Nephron progenitor cell (in vitro differentiated cells): Measurements from ENCODE around the gene RAI1.

Experiments used
- DNase-seq: peaks from one replicate; pipeline ENCODE4 v3.0.0; 2021
- H3K27ac Mint-ChIP-seq: 2 replicates; pipeline ENCODE4 v1.8.0; 2021; ENCODE audit warnings: mild to moderate bottlenecking, moderate library complexity, mixed read lengths
- H3K27me3 Mint-ChIP-seq: 2 replicates; pipeline ENCODE4 v1.8.0; 2021; ENCODE audit warnings: mild to moderate bottlenecking, low read depth, mixed read lengths; ENCODE audit not compliant: poor library complexity
- H3K36me3 Mint-ChIP-seq: 2 replicates; pipeline ENCODE4 v1.8.0; 2021; ENCODE audit warnings: low read depth, mixed read lengths
- H3K4me1 Mint-ChIP-seq: 2 replicates; pipeline ENCODE4 v1.8.0; 2021; ENCODE audit warnings: mixed read lengths
- H3K4me3 Mint-ChIP-seq: 2 replicates; pipeline ENCODE4 v1.8.0; 2021; ENCODE audit warnings: mild to moderate bottlenecking, moderate library complexity, mixed read lengths
- H3K9me3 Mint-ChIP-seq: 2 replicates; pipeline ENCODE4 v1.8.0; 2021; ENCODE audit warnings: mild to moderate bottlenecking, moderate library complexity, mixed read lengths
- CTCF ChIP-seq: fragments of 200-600 bp; sonication (generic); IDR thresholded peaks from 2 replicates; pipeline ENCODE4 v1.5.0; 2021; ENCODE audit warnings: antibody characterized with exemption

Gene RAI1

GRCh38 chr17:17723354-17724261, 42.4 kb downstream of the RAI1 start:
- DNase-seq, result peak; percentile 76
- peaks cover 69% of the 10 kb centered on the region for H3K4me1 Mint-ChIP-seq
- TF ChIP-seq CTCF, result no peak

GRCh38 chr17:17724307-17725010, 43.2 kb downstream of the RAI1 start:
- peak overlapping the region; percentile 91 for H3K4me3 Mint-ChIP-seq
- no peaks in the 10 kb centered on the region for H3K9me3 Mint-ChIP-seq
- TF ChIP-seq CTCF, result no peak
- peaks cover 67% of the 10 kb centered on the region for H3K4me1 Mint-ChIP-seq
- peak overlapping the region; percentile 98 for H3K27ac Mint-ChIP-seq
- peaks cover 7% of the 10 kb centered on the region for H3K36me3 Mint-ChIP-seq
- peaks cover 9% of the 10 kb centered on the region for H3K27me3 Mint-ChIP-seq
- no peak for DNase-seq

More at GRCh38 chr17:17723354-17724261, 42.4 kb downstream of the RAI1 start:
- H3K27ac Mint-ChIP-seq, result peak overlapping the region; percentile 99
- H3K27me3 Mint-ChIP-seq, result peaks cover 9% of the 10 kb centered on the region
- peak overlapping the region; percentile 91 for H3K4me3 Mint-ChIP-seq
- peaks cover 7% of the 10 kb centered on the region for H3K36me3 Mint-ChIP-seq
- no peaks in the 10 kb centered on the region for H3K9me3 Mint-ChIP-seq

- Mint-ChIP-seq H3K4me1 (peaks cover 71% of the 10 kb centered on the region), H3K9me3 (no peaks in the 10 kb centered on the region), H3K27ac (peak overlapping the region; percentile 100), H3K36me3 (peaks cover 7% of the 10 kb centered on the region), H3K27me3 (peaks cover 12% of the 10 kb centered on the region), H3K4me3 (peak overlapping the region; percentile 91)
- peak; percentile 88 for DNase-seq
- TF ChIP-seq CTCF, result no peak
These were observed 43.9 kb downstream of the RAI1 start for GRCh38 chr17:17725011-17725751.

- Mint-ChIP-seq H3K4me3 (peak overlapping the region; percentile 91), H3K9me3 (no peaks in the 10 kb centered on the region), H3K36me3 (peaks cover 7% of the 10 kb centered on the region), H3K27ac (peak overlapping the region; percentile 100), H3K27me3 (peaks cover 8% of the 10 kb centered on the region), H3K4me1 (peaks cover 71% of the 10 kb centered on the region)
- no peak for TF ChIP-seq CTCF
- DNase-seq, result no peak
These were observed 44.6 kb downstream of the RAI1 start for GRCh38 chr17:17725752-17726457.

- Mint-ChIP-seq H3K27ac (peak overlapping the region; percentile 91), H3K4me1 (peaks cover 65% of the 10 kb centered on the region), H3K36me3 (peaks cover 7% of the 10 kb centered on the region), H3K4me3 (peak overlapping the region; percentile 75), H3K9me3 (no peaks in the 10 kb centered on the region), H3K27me3 (peaks cover 6% of the 10 kb centered on the region)
- TF ChIP-seq CTCF, result no peak
- DNase-seq, result no peak
These were observed 45.3 kb downstream of the RAI1 start for GRCh38 chr17:17726458-17727060.
